ENCODE results near the gene GRK7. TPM values are rescaled to one million over a fixed set of nuclear protein-coding genes. Genes with fewer than 3 reads are reported as not detected.

Gene GRK7
- total RNA-seq, 1 experiment from 2014 or later: not detected

- intact Hi-C loops (cut with micrococcal nuclease; ENCODE audit: unreplicated experiment): no loop called here
- TF ChIP-seq, protein P1, sequence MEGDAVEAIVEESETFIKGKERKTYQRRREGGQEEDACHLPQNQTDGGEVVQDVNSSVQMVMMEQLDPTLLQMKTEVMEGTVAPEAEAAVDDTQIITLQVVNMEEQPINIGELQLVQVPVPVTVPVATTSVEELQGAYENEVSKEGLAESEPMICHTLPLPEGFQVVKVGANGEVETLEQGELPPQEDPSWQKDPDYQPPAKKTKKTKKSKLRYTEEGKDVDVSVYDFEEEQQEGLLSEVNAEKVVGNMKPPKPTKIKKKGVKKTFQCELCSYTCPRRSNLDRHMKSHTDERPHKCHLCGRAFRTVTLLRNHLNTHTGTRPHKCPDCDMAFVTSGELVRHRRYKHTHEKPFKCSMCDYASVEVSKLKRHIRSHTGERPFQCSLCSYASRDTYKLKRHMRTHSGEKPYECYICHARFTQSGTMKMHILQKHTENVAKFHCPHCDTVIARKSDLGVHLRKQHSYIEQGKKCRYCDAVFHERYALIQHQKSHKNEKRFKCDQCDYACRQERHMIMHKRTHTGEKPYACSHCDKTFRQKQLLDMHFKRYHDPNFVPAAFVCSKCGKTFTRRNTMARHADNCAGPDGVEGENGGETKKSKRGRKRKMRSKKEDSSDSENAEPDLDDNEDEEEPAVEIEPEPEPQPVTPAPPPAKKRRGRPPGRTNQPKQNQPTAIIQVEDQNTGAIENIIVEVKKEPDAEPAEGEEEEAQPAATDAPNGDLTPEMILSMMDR (IDR thresholded peaks at IDR 0.05; ENCODE audit: unreplicated experiment): no peak
- H3K4me3 Mint-ChIP-seq (ENCODE audit: low read depth, unreplicated experiment): no peak overlapping the region
- no TSS peak for BruUV-seq (replicated peaks)
- H3K4me1 Mint-ChIP-seq (ENCODE audit: low read depth, unreplicated experiment): no peaks in the 10 kb centered on the region
- H3K27me3 Mint-ChIP-seq (ENCODE audit: unreplicated experiment): peaks cover 20% of the 10 kb centered on the region
- DNase-seq: no peak
- H3K36me3 Mint-ChIP-seq (ENCODE audit: insufficient read depth, unreplicated experiment): no peaks in the 10 kb centered on the region
- H3K9me3 Mint-ChIP-seq (ENCODE audit: low read depth, unreplicated experiment): no peaks in the 10 kb centered on the region
- no peak overlapping the region for H3K27ac Mint-ChIP-seq (ENCODE audit: unreplicated experiment)
- CTCF ChIA-PET: interaction anchor here (0.5 to 1.1 kb wide), 2 partner anchors 9 to 1560 kb away, joined by 3 to 6 read pairs; no protein-coding TSS in a partner anchor
These were observed 1.8 kb downstream of the GRK7 start for GRCh38 chr3:141764986-141765385.

GRCh38 chr3:141767066-141767465 is 3.9 kb downstream of the GRK7 start:
- Mint-ChIP-seq H3K36me3 (ENCODE audit: insufficient read depth, unreplicated experiment) (no peaks in the 10 kb centered on the region), H3K4me1 (ENCODE audit: low read depth, unreplicated experiment) (no peaks in the 10 kb centered on the region), H3K4me3 (ENCODE audit: low read depth, unreplicated experiment) (no peak overlapping the region), H3K9me3 (ENCODE audit: low read depth, unreplicated experiment) (no peaks in the 10 kb centered on the region), H3K27ac (ENCODE audit: unreplicated experiment) (no peak overlapping the region), H3K27me3 (ENCODE audit: unreplicated experiment) (peaks cover 21% of the 10 kb centered on the region)
- CTCF ChIA-PET: interaction anchor here (0.7 kb wide), 1 partner anchor 15 kb away, joined by 3 read pairs; no protein-coding TSS in a partner anchor
- no peak for DNase-seq
- BruUV-seq (replicated peaks): no TSS peak
- TF ChIP-seq, protein P1 (IDR thresholded peaks at IDR 0.05; ENCODE audit: unreplicated experiment): no peak
- intact Hi-C loops (cut with micrococcal nuclease; ENCODE audit: unreplicated experiment): no loop called here

- TF ChIP-seq, protein P1 (IDR thresholded peaks at IDR 0.05; ENCODE audit: unreplicated experiment): no peak
- intact Hi-C loops (cut with micrococcal nuclease; ENCODE audit: unreplicated experiment): no loop called here
- Mint-ChIP-seq H3K9me3 (ENCODE audit: low read depth, unreplicated experiment) (no peaks in the 10 kb centered on the region), H3K4me3 (ENCODE audit: low read depth, unreplicated experiment) (no peak overlapping the region), H3K27me3 (ENCODE audit: unreplicated experiment) (peaks cover 21% of the 10 kb centered on the region), H3K36me3 (ENCODE audit: insufficient read depth, unreplicated experiment) (no peaks in the 10 kb centered on the region), H3K4me1 (ENCODE audit: low read depth, unreplicated experiment) (no peaks in the 10 kb centered on the region), H3K27ac (ENCODE audit: unreplicated experiment) (no peak overlapping the region)
- DNase-seq: no peak
- CTCF ChIA-PET: interaction anchor here (1.4 kb wide), 1 partner anchor 17 kb away, joined by 3 read pairs; no protein-coding TSS in a partner anchor
- no TSS peak for BruUV-seq (replicated peaks)
These were observed 6.2 kb downstream of the GRK7 start for GRCh38 chr3:141769221-141769894.

DNA sequence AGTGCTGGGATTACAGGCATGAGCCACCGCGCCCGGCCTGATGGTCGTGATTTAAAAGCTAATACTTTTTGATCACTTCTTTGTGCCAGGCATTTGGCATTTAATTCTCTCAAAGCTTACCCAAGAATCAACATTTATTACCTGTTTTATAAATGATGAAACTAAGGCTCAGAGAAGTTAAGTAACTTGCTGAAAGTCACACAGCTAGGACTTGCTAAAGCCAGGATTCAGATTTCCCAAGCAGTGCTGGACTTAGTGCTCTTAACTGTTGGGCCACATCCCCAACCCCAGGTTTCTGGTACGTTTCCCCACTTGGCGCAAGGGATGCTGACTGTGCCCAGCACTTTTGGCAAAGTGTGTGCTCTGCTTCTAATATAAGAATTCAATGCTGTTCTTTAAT is 10.5 kb downstream of the GRK7 start:
- no peaks in the 10 kb centered on the region for H3K36me3 Mint-ChIP-seq (ENCODE audit: insufficient read depth, unreplicated experiment)
- no peaks in the 10 kb centered on the region for H3K9me3 Mint-ChIP-seq (ENCODE audit: low read depth, unreplicated experiment)
- H3K27ac Mint-ChIP-seq (ENCODE audit: unreplicated experiment): no peak overlapping the region
- no peak overlapping the region for H3K4me3 Mint-ChIP-seq (ENCODE audit: low read depth, unreplicated experiment)
- DNase-seq: no peak
- TF ChIP-seq, protein P1 (IDR thresholded peaks at IDR 0.05; ENCODE audit: unreplicated experiment): no peak
- intact Hi-C loops (cut with micrococcal nuclease; ENCODE audit: unreplicated experiment): no loop called here
- no peaks in the 10 kb centered on the region for H3K4me1 Mint-ChIP-seq (ENCODE audit: low read depth, unreplicated experiment)
- CTCF ChIA-PET: interaction anchor here (0.7 to 0.9 kb wide), 2 partner anchors 8 to 719 kb away, joined by 3 to 4 read pairs; no protein-coding TSS in a partner anchor
- peaks cover 14% of the 10 kb centered on the region for H3K27me3 Mint-ChIP-seq (ENCODE audit: unreplicated experiment)
- no TSS peak for BruUV-seq (replicated peaks)

Measured in Calu3 (cell line).